ENCODE data around the gene TCAP.

TCAP gene

DNA sequence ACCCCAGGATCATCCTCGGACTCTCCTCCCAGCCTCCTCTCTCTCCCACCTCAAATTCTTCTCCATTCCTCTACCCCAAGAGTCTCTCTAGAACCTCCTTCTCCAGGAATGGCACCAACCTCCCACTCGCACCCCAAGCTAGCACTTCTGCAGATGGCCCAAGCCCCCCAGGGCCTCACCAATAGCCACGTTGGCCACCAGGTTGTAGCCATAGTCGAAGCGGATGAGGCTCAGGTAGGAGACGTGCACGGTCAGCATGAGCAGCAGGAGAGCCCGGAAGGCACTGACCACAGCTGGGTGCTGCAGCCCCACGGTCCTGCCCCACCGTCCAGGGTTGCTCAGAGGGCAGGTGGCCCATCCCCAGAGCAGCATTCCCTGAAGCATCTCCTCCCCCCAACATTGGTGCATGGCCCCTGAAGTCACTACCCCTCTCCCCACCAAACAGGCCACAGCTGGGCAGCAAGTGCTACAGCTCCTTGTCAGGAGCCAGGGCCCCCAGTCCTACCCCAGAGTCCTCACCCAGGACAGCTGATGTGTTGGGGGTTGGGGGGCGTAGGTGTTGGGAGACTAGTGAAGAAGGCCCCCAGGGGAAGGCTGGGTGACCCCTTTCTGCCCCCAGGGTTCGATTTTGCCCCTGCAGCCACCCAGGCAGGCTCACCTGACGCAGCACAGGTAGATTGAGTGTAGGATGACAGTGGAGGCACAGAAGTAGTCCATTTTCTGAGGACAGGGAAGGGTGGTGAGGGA is 8.4 kb downstream of the TCAP start:
- DNase-seq (ENCODE audit: low spot score): no peak
- Histone ChIP-seq H3K4me3 (no peak overlapping the region), H3K27ac (no peak overlapping the region)
- TF ChIP-seq, protein P1, sequence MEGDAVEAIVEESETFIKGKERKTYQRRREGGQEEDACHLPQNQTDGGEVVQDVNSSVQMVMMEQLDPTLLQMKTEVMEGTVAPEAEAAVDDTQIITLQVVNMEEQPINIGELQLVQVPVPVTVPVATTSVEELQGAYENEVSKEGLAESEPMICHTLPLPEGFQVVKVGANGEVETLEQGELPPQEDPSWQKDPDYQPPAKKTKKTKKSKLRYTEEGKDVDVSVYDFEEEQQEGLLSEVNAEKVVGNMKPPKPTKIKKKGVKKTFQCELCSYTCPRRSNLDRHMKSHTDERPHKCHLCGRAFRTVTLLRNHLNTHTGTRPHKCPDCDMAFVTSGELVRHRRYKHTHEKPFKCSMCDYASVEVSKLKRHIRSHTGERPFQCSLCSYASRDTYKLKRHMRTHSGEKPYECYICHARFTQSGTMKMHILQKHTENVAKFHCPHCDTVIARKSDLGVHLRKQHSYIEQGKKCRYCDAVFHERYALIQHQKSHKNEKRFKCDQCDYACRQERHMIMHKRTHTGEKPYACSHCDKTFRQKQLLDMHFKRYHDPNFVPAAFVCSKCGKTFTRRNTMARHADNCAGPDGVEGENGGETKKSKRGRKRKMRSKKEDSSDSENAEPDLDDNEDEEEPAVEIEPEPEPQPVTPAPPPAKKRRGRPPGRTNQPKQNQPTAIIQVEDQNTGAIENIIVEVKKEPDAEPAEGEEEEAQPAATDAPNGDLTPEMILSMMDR (IDR thresholded peaks at IDR 0.05): no peak

DNA sequence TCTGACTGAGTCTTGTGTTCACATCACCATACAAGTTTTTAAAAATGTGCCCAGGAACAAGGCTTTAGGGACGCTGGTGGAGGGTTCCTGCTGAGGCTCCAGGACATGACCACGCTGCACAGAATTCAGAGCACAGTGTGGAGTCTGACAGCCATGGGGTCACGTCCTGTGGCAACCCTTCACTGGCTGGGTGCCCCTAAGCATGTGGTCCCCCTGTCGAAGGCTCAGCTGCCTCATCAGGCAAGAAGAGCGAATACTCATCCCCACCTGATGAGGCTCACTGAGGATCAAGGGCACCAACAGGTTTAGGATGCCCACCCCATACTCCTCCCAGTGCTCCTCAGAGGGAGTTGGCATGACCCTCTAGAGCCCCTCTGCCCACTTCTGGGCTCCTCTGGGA is 9.0 kb downstream of the TCAP start:
- Histone ChIP-seq H3K27ac (peak overlapping the region; percentile 87 to 96), H3K4me3 (no peak overlapping the region)
- TF ChIP-seq, protein P1 (IDR thresholded peaks at IDR 0.05): no peak
- no peak for DNase-seq (ENCODE audit: low spot score)

DNA sequence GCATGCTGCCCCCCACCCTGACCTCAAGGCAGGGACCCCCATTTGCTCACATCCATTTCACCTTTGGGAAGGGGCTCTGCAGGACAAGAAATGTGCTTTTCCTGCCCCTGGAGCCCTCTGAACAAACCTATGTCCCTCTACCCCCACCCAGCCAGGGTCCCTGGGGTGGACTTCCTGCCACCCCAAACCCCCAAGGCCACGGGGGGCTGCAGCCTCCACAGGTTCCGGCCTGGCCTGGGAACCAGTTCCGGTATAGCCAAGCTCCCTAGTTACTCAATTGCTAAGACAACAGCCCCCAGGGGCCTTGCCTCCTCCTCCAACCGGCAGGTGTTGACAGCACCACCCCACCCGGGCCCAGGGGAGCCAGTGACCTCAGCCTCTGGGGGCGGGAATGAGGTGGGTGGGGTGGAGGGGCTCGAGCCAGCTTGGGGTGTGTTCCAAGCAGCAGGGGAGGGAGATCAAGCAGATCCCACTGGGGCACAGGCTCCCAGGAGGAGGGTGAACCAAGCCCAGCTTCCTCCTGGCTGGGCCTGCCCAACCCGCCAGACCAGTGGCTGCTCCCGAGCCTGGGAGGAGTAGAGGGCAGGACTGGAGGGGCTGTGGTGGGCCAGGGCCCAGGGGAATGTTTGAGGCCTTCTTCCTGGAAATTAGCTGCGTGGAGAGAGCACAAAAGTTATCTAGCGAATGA is 9.7 kb downstream of the TCAP start:
- H3K27ac ChIP-seq: peak overlapping the region; percentile 87 to 96
- peak; percentile 89 for DNase-seq (ENCODE audit: low spot score)
- H3K4me3 ChIP-seq: no peak overlapping the region
- TF ChIP-seq, protein P1 (IDR thresholded peaks at IDR 0.05): no peak

DNA sequence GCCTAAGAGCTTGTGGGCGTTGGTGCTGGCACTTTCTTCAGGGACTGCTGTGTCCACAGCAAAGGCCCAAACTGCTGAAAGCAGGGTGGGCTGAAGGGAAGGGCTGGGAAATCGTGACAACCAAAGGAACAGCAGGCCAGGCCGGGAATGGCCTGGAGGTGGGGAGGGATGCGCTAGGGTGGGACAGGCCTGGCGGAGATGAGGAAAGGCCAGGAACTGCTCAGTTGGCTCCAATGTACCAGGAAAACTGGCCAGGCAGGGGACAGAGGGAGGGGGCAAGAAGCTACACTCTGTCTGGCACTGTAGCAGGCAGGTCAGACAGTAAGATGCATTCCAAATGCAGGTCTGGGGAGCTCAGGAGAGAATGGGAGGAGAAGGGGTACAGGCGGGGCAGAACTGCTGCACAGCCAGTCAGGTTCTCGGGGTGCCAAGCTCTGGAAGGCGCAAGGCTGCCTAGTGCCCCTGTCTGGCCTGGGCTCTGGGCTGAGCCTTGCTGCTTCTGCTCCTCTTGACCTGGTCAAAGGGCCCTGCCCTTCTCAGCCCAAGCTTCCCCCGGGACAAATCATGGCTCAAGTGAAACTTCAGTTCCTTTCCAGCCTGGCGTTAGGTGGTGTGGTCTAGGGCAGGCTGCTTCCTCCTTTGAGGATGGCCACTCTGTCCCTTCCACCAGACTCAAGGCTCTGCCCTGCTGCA is 10.4 kb downstream of the TCAP start:
- H3K27ac ChIP-seq: peak overlapping the region; percentile 87 to 96
- TF ChIP-seq, protein P1 (IDR thresholded peaks at IDR 0.05): no peak
- H3K4me3 ChIP-seq: no peak overlapping the region
- no peak for DNase-seq (ENCODE audit: low spot score)

DNA sequence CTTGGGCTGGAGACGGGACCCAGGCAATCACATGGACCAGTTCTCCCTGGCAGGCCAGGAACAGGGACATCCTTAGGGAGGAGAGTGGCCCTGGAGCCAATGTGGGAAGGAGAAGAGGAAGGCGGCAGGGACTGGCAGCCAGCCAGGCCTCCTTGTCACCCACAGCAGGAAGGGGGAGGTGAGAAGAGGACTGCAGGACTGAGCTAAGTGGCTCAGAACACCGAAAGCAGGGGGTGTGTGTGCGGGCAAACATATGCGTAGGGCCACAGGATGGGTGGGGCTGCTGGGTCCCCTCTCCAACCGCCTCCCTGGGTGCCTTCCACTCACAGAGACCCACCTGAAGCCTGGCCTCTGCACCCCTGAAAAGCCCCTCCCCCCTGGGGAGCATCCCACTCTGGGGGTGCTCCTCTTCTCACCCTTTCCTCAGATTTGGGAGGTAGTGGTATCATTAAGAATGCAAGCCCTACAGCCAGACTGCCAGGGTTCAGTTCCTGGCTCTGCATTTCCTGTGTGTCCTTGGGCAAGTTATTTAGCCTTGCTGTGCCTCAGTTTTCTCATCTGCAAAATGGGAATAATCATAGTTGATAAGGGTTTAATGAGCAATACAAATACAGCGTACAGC is 11.2 kb downstream of the TCAP start:
- DNase-seq (ENCODE audit: low spot score): no peak
- Histone ChIP-seq H3K27ac (peak overlapping the region; percentile 87 to 96), H3K4me3 (no peak overlapping the region)
- TF ChIP-seq, protein P1 (IDR thresholded peaks at IDR 0.05): no peak

DNA sequence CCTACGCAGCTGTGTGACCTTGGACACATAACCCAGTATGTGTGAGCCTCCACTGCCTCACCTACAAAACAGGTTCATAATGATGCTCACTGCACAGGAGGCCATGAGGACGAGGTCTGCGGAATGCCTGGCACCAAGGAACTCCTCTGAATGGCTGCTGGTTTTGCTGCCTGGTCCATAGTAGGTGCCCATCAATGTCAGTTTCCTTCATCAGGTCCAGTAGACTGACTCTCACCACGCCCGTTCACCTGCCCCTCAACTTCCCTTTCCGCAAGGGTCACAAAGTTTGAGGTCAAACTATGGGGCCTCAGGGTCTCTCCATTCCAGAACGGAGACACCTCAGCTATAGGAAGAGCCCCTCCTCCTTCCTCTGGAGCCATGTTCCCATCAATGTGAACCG is 11.9 kb downstream of the TCAP start:
- DNase-seq (ENCODE audit: low spot score): no peak
- Histone ChIP-seq H3K4me3 (peak overlapping the region; percentile 31), H3K27ac (peak overlapping the region; percentile 87 to 96)
- TF ChIP-seq, protein P1 (IDR thresholded peaks at IDR 0.05): no peak

Measured in coronary artery (tissue), 2 donors.